ENCODE data around the gene IRF1.

The IRF1 gene

DNA sequence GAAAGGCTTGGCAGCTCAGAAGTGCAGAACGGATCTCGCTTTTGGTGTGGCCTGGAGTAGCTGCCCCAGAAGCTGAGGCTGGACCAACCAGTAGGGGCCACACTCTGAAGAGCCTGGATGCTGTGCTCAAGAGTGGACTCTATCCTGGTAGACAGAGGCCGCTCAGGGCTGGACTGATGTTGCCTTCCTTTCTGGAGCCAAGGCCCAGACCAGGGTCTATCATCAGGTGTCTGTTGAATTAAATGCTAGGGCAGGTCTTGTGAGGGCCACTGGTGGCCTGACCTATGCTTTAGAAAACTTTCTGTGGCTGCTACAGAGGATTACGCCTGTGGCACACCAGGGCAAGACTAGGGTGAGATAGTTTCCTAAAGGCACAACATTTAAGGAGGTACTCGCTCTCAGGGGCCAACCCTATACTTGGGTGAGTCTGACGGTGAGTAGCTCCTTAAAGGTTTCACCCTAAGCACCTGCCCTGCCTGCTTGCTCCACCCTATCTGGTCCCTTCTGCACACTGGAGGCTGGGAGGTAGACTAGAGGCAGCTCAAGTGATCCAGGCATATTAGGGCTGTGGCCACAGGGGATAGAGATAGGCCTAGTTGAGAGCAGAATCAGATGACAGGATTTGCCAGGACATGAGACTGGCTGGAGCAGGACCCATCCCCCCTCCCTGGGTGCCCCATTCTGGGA, 9.8 kb upstream of the IRF1 start:
- FAIRE-seq = no peak
- no peak for TF ChIP-seq CTCF (IDR thresholded peaks at IDR 0.05; ENCODE audit: insufficient read depth, missing control alignments)
- DNase-seq (ENCODE audit: insufficient read length, low spot score) = no peak

GRCh38 chr5:132499440-132500243, 9.1 kb upstream of the IRF1 start:
- TF ChIP-seq CTCF (IDR thresholded peaks at IDR 0.05; ENCODE audit: insufficient read depth, missing control alignments) = no peak
- no peak for DNase-seq (ENCODE audit: insufficient read length, low spot score)
- no peak for FAIRE-seq

- TF ChIP-seq CTCF (IDR thresholded peaks at IDR 0.05; ENCODE audit: insufficient read depth, missing control alignments) = no peak
- FAIRE-seq = no peak
These were observed 8.2 kb upstream of the IRF1 start for GRCh38 chr5:132498686-132499271.

DNA sequence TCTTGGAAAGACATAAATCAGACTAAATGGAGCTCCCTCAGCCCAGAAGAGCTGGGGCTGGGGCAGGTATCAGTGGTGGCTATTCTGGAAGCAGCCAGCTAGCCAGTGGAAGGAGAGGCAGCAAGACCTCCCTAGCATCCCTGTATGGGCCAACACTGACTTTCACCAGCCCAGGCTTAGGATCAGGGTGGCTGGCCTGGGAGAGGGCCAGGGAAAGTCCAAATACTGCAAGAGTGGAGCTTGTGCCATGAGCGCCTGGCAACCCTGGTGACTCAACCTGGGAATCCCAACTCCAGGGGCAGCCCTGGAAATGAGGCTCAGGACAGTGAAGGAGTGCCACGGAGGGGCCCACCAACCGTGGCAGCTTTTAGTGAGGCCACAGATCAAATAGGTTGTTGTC, 7.6 kb upstream of the IRF1 start:
- DNase-seq (ENCODE audit: insufficient read length, low spot score) (no peak), FAIRE-seq (no peak)
- no peak for TF ChIP-seq CTCF (IDR thresholded peaks at IDR 0.05; ENCODE audit: insufficient read depth, missing control alignments)

More at GRCh38 chr5:132498686-132499271, 8.2 kb upstream of the IRF1 start:
- DNase-seq (ENCODE audit: insufficient read length, low spot score) = no peak

DNA sequence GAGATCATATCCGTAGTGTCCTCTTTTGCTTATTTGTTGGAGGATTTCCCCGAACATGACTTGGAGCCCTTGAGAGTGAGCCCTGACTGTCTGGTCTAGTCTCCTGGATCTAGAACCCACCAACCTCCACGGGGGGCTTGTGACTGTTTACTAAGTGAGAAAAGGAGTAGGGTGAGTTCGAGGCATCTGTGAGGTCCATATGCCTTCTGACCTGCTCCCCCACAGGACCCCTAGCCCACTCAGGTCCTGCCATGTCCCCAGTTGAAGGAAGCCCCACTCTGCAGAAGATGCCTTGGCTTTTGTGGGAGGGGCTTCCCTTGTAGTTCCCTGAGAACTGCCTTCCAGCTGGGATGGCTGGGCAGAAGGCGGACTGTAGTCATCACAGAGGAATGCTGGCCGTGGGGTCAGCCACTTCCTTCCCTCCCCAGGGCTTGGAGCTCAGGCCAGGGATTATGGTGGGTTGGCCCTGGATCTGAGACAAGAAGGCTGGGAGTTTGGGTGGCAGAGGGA, 7.0 kb upstream of the IRF1 start:
- DNase-seq (ENCODE audit: insufficient read length, low spot score) = no peak
- no peak for FAIRE-seq
- TF ChIP-seq CTCF (IDR thresholded peaks at IDR 0.05; ENCODE audit: insufficient read depth, missing control alignments) = no peak

GRCh38 chr5:132496631-132497487, 6.3 kb upstream of the IRF1 start:
- no peak for FAIRE-seq
- TF ChIP-seq CTCF (IDR thresholded peaks at IDR 0.05; ENCODE audit: insufficient read depth, missing control alignments) = no peak
- no peak for DNase-seq (ENCODE audit: insufficient read length, low spot score)

Data from D721Med (cell line).